DMS114 treated with DMSO at 0.1 percent for 48 hours (cell line): Measurements from ENCODE around the gene NOXA1.
"Not testable (repeated sequence)": the region's sequence is repeated elsewhere in the genome, so short reads cannot be mapped to it uniquely, and the experiment has no call there.

Experiments used
- DNase-seq: peaks from one replicate; lab custom pipeline; 2025; ENCODE audit not compliant: unreplicated experiment; lab: John Stamatoyannopoulos, UW

The NOXA1 gene

GRCh38 chr9:137439158-137439714 is 16.0 kb downstream of the NOXA1 start:
- no peak for DNase-seq

- no peak for DNase-seq
Observed at GRCh38 chr9:137441289-137441934, 18.2 kb downstream of the NOXA1 start, which contains the start of gene ENTPD8. TSS of gene ENTPD8 (minus strand) at chr9:137441357. CDS start at chr9:137438285, 3,072 bp downstream.

- DNase-seq = no peak
Observed at GRCh38 chr9:137441935-137442321, 18.7 kb downstream of the NOXA1 start.

- no peak for DNase-seq
Observed at GRCh38 chr9:137444106-137444790, 21.1 kb downstream of the NOXA1 start.

GRCh38 chr9:137445275-137445807 is 22.1 kb downstream of the NOXA1 start:
- peak; percentile 16 for DNase-seq

GRCh38 chr9:137445930-137446431 is 22.8 kb downstream of the NOXA1 start:
- no peak for DNase-seq

GRCh38 chr9:137446851-137447471 is 23.8 kb downstream of the NOXA1 start:
- DNase-seq = no peak

GRCh38 chr9:137447722-137448601 is 24.8 kb downstream of the NOXA1 start:
- DNase-seq = no peak

- DNase-seq = no peak
Observed at GRCh38 chr9:137448602-137448962, 25.4 kb downstream of the NOXA1 start.

- DNase-seq = no peak
Observed at GRCh38 chr9:137449081-137449844, 26.1 kb downstream of the NOXA1 start.

- no peak for DNase-seq
Observed at GRCh38 chr9:137449931-137450538, 26.8 kb downstream of the NOXA1 start.

GRCh38 chr9:137450539-137451222 is 27.5 kb downstream of the NOXA1 start:
- not testable (repeated sequence) for DNase-seq

- DNase-seq = not testable (repeated sequence)
Observed at GRCh38 chr9:137451264-137452005, 28.2 kb downstream of the NOXA1 start.

GRCh38 chr9:137452006-137452760 is 29.0 kb downstream of the NOXA1 start:
- DNase-seq = no peak

- DNase-seq = no peak
Observed at GRCh38 chr9:137452761-137453642, 29.8 kb downstream of the NOXA1 start.

GRCh38 chr9:137453643-137454081 is 30.5 kb downstream of the NOXA1 start:
- no peak for DNase-seq
